ENCODE measurements around the gene NAPSA. TPM values are rescaled to one million over a fixed set of nuclear protein-coding genes. Genes with fewer than 3 reads are reported as not detected.
A peak's percentile ranks its signal among the peaks of the same experiment; 100 is the strongest.

Gene NAPSA
- total and polyA plus RNA-seq, 9 of the 15 experiments (the other 6 are each of a cell fraction or from before 2014, with no cell fraction given): 0.25 to 1.9 (median 0.69) TPM

GRCh38 chr19:50357178-50358100, 8.0 kb downstream of the NAPSA start (continued):
- TF ChIP-seq SMAD4 (CRISPR knock-in tag; conservative IDR thresholded peaks at IDR 0.05) (0 out of 2 replicates have a peak, but pooled peaks have one; percentile 78), ZNF224 (CRISPR knock-in tag; IDR thresholded peaks at IDR 0.05) (0 out of 2 replicates have a peak, but pooled peaks have one; percentile 12), ZNF764 (CRISPR knock-in tag; IDR thresholded peaks at IDR 0.05; ENCODE audit: low read depth) (no peak), DEAF1 (CRISPR knock-in tag; IDR thresholded peaks at IDR 0.05) (peak; percentile 66), ZNF143 (CRISPR knock-in tag; IDR thresholded peaks at IDR 0.05) (peak; percentile 71), ZKSCAN8 (CRISPR knock-in tag; IDR thresholded peaks at IDR 0.05) (no peak), SRSF9 (IDR thresholded peaks at IDR 0.05; ENCODE audit: borderline replicate concordance, low read depth, low read length) (no peak), ZBTB49 (CRISPR knock-in tag; IDR thresholded peaks at IDR 0.05; ENCODE audit: borderline replicate concordance) (no peak), CBFB (CRISPR knock-in tag; IDR thresholded peaks at IDR 0.05) (no peak), ETV5 (CRISPR knock-in tag; IDR thresholded peaks at IDR 0.05; ENCODE audit: low read depth) (no peak), ELF1 (tag; IDR thresholded peaks at IDR 0.05) (no peak), KDM4B (IDR thresholded peaks at IDR 0.05; ENCODE audit: borderline replicate concordance in 2 of 2, low read depth in 1 of 2) (no peak), ETV6 (IDR thresholded peaks at IDR 0.05; ENCODE audit: borderline replicate concordance in 1 of 2, low read depth in 2 of 2, low read length in 1 of 2) (no peak), ETV6 (CRISPR knock-in tag; IDR thresholded peaks at IDR 0.05; ENCODE audit: borderline replicate concordance) (no peak), ZNF232 (CRISPR knock-in tag; IDR thresholded peaks at IDR 0.05) (0 out of 2 replicates have a peak, but pooled peaks have one; percentile 41), CHD1 (IDR thresholded peaks at IDR 0.05; ENCODE audit: low read length) (no peak), PHTF2 (CRISPR knock-in tag; IDR thresholded peaks at IDR 0.05) (no peak), NFYB (IDR thresholded peaks at IDR 0.05; ENCODE audit: extremely low read depth, insufficient read length) (no peak), ZC3H8 (IDR thresholded peaks at IDR 0.05) (no peak)
- TF ChIP-seq, protein P1, sequence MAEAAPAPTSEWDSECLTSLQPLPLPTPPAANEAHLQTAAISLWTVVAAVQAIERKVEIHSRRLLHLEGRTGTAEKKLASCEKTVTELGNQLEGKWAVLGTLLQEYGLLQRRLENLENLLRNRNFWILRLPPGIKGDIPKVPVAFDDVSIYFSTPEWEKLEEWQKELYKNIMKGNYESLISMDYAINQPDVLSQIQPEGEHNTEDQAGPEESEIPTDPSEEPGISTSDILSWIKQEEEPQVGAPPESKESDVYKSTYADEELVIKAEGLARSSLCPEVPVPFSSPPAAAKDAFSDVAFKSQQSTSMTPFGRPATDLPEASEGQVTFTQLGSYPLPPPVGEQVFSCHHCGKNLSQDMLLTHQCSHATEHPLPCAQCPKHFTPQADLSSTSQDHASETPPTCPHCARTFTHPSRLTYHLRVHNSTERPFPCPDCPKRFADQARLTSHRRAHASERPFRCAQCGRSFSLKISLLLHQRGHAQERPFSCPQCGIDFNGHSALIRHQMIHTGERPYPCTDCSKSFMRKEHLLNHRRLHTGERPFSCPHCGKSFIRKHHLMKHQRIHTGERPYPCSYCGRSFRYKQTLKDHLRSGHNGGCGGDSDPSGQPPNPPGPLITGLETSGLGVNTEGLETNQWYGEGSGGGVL (CRISPR knock-in tag; IDR thresholded peaks at IDR 0.05): no peak

Measured in K562 (cell line).